Gastroesophageal sphincter (tissue), 4 donors: ENCODE measurements around the gene SPRR1B. TPM values are rescaled to one million over a fixed set of nuclear protein-coding genes. Genes with fewer than 3 reads are reported as not detected.

ENCODE experiments used
- ATAC-seq: fragments of 150-250 bp; one replicate; pipeline ENCODE4 v1.9.1; 2016; ENCODE audit warnings: mild to moderate bottlenecking, moderate library complexity
- H3K27ac ChIP-seq, 4 donors: fragments of 200-600 bp; sonication (generic) in 3 of 4; 1 replicate in 3 of 4; 2 replicates in 1 of 4; pipeline ENCODE4 v1.5.1; 2016 to 2019
- H3K27me3 ChIP-seq: fragments of 200-600 bp; sonication (generic); one replicate; pipeline ENCODE4 v1.5.1; 2019
- H3K36me3 ChIP-seq, 2 donors: fragments of 200-600 bp; sonication (generic); one replicate each; pipeline ENCODE4 v1.5.1; 2019; ENCODE audit warnings: control low read depth in 1 of 2
- H3K4me1 ChIP-seq, 3 donors: fragments of 200-600 bp; sonication (generic); 1 replicate in 2 of 3; 2 replicates in 1 of 3; pipeline ENCODE4 v1.5.1; 2016 to 2019; ENCODE audit warnings: control low read depth in 2 of 3
- H3K4me3 ChIP-seq, 2 donors: fragments of 200-600 bp; sonication (generic); one replicate each; pipeline ENCODE4 v1.5.1; 2019; ENCODE audit warnings: mild to moderate bottlenecking in 1 of 2, moderate library complexity in 1 of 2
- H3K9me3 ChIP-seq, 3 donors: fragments of 200-600 bp; sonication (generic); one replicate each; pipeline ENCODE4 v1.5.1; 2017 to 2019; ENCODE audit warnings: control low read depth in 2 of 3
- CTCF ChIP-seq, 4 experiments: fragments of 200-600 bp in 2 of 4; fragments of 450-650 bp in 2 of 4; sonication (generic) in 1 of 4; IDR thresholded peaks; one replicate each; pipeline ENCODE4 v1.5.1; 2017 to 2019; ENCODE audit warnings: antibody characterized with exemption in 4 of 4, mild to moderate bottlenecking in 2 of 4, moderate library complexity in 2 of 4
- EP300 ChIP-seq: sonication (generic); formaldehyde crosslinking; IDR thresholded peaks from one replicate; pipeline ENCODE4 v1.6.1; 2017; ENCODE audit warnings: antibody characterized with exemption, mild to moderate bottlenecking
- POLR2A ChIP-seq, 2 donors: fragments of 450-650 bp; IDR thresholded peaks; one replicate each; pipeline ENCODE4 v1.6.1; 2017; ENCODE audit warnings: antibody characterized with exemption in 2 of 2, mild to moderate bottlenecking in 2 of 2, moderate library complexity in 1 of 2
- POLR2AphosphoS5 ChIP-seq: sonication (generic); formaldehyde crosslinking; IDR thresholded peaks from one replicate; pipeline ENCODE4 v1.6.1; 2017; ENCODE audit warnings: antibody characterized with exemption
- WGBS, 2 donors: methylation state at CpG; one replicate each; pipeline ENCODE4 v1.1.5; 2018; ENCODE audit warnings: low coverage in 1 of 2; 5-methylcytosine and 5-hydroxymethylcytosine counted together
- total RNA-seq, 4 donors: library from RNA; depleted of rRNA; stranded (reverse); fragments of >200 nt; gene quantifications; one replicate each; pipeline ENCODE4 v1.1.0, GENCODE V29; 2016

SPRR1B gene, protein sequence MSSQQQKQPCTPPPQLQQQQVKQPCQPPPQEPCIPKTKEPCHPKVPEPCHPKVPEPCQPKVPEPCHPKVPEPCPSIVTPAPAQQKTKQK
- total RNA-seq: 10 to 100 TPM in 2 of 4 donors, not detected in 2; 15.1 to 30.0 TPM

GRCh38 chr1:153030895-153031294 lies at the start of gene SPRR1B:
Gene SPRR1B, plus strand, starts transcription at chr1:153031203. Its CDS starts 1,143 bp downstream, at chr1:153032346.
- H3K9me3 ChIP-seq: no peaks in the 10 kb centered on the region
- ATAC-seq: no peak
- no peak within 1 kb of the TSS for H3K27ac ChIP-seq
- H3K4me1 ChIP-seq: no peaks in the 10 kb centered on the region
- no peaks in the 10 kb centered on the region for H3K27me3 ChIP-seq
- H3K36me3 ChIP-seq: no peaks in the 10 kb centered on the region
- TF ChIP-seq EP300 (no peak), POLR2A (IDR thresholded peaks at IDR 0.05) (no peak), CTCF (IDR thresholded peaks at IDR 0.05) (no peak), POLR2AphosphoS5 (no peak)
- H3K4me3 ChIP-seq: no peak within 1 kb of the TSS

- no peak overlapping the region for H3K27ac ChIP-seq
- H3K27me3 ChIP-seq: no peaks in the 10 kb centered on the region
- ATAC-seq: no peak
- TF ChIP-seq POLR2A (IDR thresholded peaks at IDR 0.05) (no peak), POLR2AphosphoS5 (no peak), EP300 (no peak), CTCF (IDR thresholded peaks at IDR 0.05) (no peak)
- no peaks in the 10 kb centered on the region for H3K9me3 ChIP-seq
- WGBS, 2 donors: 56 to 79% methylated on average over 3 to 4 of the region's 4 CpGs
- H3K4me1 ChIP-seq: no peaks in the 10 kb centered on the region
- H3K36me3 ChIP-seq: no peaks in the 10 kb centered on the region
- H3K4me3 ChIP-seq: no peak overlapping the region
These were observed 48.9 kb upstream of the SPRR1B start for GRCh38 chr1:152982076-152982475.

DNA sequence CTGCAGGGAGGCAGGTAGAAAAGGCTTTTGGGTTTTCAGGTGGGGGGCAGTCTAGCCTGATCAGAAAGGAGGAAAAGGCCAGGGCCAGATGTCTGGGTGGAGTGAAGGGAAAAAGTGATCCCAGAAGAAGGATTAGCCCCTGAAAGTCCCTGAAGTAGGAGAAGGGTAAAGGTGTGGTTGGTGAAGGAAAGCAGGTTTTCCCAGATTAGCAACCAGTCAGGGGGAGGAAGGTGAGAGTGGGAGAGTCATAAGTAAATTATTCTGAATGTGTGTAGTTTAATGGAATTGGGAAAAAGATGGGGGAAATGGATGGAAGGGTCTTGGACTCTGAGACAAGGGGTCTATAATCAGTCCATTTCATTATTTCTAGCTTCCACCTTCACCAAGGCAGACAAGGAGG lies 47.8 kb upstream of the SPRR1B start:
- Histone ChIP-seq H3K9me3 (no peaks in the 10 kb centered on the region), H3K4me1 (no peaks in the 10 kb centered on the region), H3K27me3 (no peaks in the 10 kb centered on the region), H3K4me3 (no peak overlapping the region), H3K27ac (no peak overlapping the region), H3K36me3 (no peaks in the 10 kb centered on the region)
- TF ChIP-seq POLR2A (IDR thresholded peaks at IDR 0.05) (no peak), POLR2AphosphoS5 (no peak)
- ATAC-seq: no peak

- 65 to 100% methylated on average over 1 to 3 of the region's 3 CpGs for WGBS, 2 donors
- no peak for TF ChIP-seq POLR2AphosphoS5
- TF ChIP-seq CTCF (IDR thresholded peaks at IDR 0.05): no peak
- TF ChIP-seq EP300: no peak
- TF ChIP-seq POLR2A (IDR thresholded peaks at IDR 0.05): no peak
- H3K27me3 ChIP-seq: no peaks in the 10 kb centered on the region
These were observed 47.3 kb upstream of the SPRR1B start, which contains the start of gene SPRR1A for GRCh38 chr1:152983743-152984142. Gene SPRR1A, plus strand, starts transcription at chr1:152984081. Its CDS starts 1,150 bp downstream, at chr1:152985231.

GRCh38 chr1:152986578-152986977 lies 44.4 kb upstream of the SPRR1B start:
- ATAC-seq: no peak
- no peak overlapping the region for H3K4me3 ChIP-seq
- no peaks in the 10 kb centered on the region for H3K27me3 ChIP-seq
- no peak for TF ChIP-seq POLR2AphosphoS5
- TF ChIP-seq EP300: no peak
- no peak for TF ChIP-seq POLR2A (IDR thresholded peaks at IDR 0.05)
- no peak for TF ChIP-seq CTCF (IDR thresholded peaks at IDR 0.05)
- 86 to 90% methylated on average over 2 of the region's 2 CpGs for WGBS, 2 donors
- H3K36me3 ChIP-seq: no peaks in the 10 kb centered on the region
- no peaks in the 10 kb centered on the region for H3K4me1 ChIP-seq
- no peaks in the 10 kb centered on the region for H3K9me3 ChIP-seq
- no peak overlapping the region for H3K27ac ChIP-seq

More at GRCh38 chr1:152983743-152984142, 47.3 kb upstream of the SPRR1B start, which contains the start of gene SPRR1A:
- Histone ChIP-seq H3K36me3 (no peaks in the 10 kb centered on the region), H3K4me3 (no peak within 1 kb of the TSS), H3K9me3 (no peaks in the 10 kb centered on the region), H3K4me1 (no peaks in the 10 kb centered on the region), H3K27ac (no peak within 1 kb of the TSS)
- ATAC-seq: no peak
